ENCODE data around the gene IL16.

The IL16 gene

GRCh38 chr15:81278306-81279029 lies 81.8 kb downstream of the IL16 start:
- H3K27ac ChIP-seq = no peak overlapping the region; the same call in 1 of the 2 replicates
- TF ChIP-seq, protein P1, sequence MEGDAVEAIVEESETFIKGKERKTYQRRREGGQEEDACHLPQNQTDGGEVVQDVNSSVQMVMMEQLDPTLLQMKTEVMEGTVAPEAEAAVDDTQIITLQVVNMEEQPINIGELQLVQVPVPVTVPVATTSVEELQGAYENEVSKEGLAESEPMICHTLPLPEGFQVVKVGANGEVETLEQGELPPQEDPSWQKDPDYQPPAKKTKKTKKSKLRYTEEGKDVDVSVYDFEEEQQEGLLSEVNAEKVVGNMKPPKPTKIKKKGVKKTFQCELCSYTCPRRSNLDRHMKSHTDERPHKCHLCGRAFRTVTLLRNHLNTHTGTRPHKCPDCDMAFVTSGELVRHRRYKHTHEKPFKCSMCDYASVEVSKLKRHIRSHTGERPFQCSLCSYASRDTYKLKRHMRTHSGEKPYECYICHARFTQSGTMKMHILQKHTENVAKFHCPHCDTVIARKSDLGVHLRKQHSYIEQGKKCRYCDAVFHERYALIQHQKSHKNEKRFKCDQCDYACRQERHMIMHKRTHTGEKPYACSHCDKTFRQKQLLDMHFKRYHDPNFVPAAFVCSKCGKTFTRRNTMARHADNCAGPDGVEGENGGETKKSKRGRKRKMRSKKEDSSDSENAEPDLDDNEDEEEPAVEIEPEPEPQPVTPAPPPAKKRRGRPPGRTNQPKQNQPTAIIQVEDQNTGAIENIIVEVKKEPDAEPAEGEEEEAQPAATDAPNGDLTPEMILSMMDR (conservative IDR thresholded peaks at IDR 0.05) = no peak

DNA sequence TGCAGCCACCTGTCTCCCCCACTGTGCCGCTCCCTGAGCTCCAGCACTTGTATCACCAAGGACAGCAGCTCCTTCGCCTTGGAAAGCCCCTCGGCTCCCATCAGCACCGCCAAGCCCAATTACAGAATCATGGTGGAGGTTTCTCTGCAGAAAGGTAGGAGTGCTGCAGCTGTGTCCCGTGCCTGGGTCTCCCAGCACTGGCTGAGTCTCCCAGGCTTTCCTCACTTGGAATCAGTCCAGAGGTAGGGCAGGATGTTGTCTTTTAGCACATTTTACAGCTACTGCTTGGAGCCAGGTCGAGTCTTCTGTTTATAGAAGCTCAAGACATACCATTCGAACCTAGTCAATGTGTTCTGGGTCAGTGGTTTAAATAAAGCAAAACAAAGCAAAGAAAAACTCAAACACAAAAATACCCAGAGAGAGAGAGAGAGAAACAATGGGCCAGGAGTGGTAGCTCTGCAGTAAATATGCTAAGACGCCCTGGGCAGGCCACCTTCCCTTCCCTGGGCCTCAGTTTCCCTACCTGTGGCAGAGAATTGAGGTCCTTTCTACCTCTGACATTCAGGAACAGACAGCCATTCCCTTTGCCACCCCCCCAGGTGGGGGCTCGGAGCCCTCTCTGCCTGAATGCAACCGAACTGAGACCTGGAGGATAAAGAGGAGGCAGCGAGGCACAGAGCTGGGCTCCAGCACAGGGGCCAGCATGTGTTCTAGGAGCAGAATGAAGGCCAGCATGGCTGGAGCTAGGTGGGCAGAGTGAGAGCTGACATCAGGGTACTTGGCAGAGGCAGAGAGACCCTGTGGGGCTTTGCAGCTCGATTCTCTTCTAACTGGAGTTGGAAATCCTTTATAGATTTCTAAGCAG lies 83.2 kb downstream of the IL16 start:
- H3K27ac ChIP-seq = peak overlapping the region; percentile 84
- TF ChIP-seq, protein P1 (conservative IDR thresholded peaks at IDR 0.05) = no peak

- TF ChIP-seq, protein P1 (conservative IDR thresholded peaks at IDR 0.05) = no peak
- H3K27ac ChIP-seq = peak overlapping the region; percentile 84
These were observed 84.2 kb downstream of the IL16 start for GRCh38 chr15:81280696-81281455.

- TF ChIP-seq, protein P1 (conservative IDR thresholded peaks at IDR 0.05) = no peak
- peak overlapping the region; percentile 84 for H3K27ac ChIP-seq
These were observed 84.7 kb downstream of the IL16 start for GRCh38 chr15:81281456-81281735.

DNA sequence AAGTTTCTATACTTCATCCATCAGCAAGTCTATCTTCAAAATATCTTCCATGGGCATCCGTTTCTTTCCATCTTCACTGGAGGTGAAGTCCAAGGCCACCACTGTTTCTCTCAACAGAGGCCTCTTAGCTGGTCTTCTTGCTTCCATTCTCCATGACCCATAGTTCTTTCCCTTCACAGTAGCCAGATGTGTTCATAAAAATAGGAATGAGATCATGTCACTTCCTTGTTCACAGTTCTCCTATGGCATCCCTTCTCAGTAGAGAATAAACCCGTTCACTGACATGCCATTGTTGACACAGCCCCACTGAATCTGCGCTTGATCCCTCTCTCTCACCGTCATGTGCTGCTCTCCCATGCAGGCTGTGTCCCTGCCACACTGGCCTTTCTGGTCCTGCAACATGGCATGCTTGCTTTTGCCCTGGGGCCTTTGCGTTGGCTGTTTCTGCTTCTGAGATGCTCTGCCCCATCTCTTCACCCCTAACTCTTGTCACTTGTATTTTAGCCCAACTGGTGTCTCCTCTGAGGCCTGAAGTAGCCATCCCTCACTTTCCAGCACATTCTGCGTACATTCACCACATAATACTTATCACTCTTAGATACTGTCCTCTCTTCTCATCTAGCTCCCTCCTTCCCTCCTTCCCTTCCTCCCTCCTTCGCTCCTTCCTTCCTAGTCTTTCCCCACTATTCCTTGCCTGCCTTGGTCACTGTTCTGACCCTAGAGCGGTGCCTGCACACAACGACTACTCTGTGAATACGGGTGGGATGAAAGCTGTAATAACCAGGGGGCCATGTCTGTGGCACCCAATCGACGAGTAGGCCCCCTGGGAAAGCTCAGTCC lies 85.3 kb downstream of the IL16 start:
- TF ChIP-seq, protein P1 (conservative IDR thresholded peaks at IDR 0.05) = no peak
- H3K27ac ChIP-seq = peak overlapping the region; percentile 84

DNA sequence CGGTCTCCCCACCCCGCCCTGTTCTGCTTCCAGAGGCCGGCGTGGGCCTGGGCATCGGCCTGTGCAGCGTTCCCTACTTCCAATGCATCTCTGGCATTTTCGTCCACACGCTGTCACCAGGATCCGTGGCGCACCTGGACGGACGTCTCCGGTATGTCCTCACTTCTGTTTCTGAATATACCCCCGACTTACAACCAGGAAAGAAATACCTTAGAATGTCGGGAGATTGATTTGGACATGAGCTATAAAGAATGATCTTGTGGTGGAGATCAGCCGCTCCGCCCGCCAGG lies 85.9 kb downstream of the IL16 start:
- H3K27ac ChIP-seq = no peak overlapping the region
- TF ChIP-seq, protein P1 (conservative IDR thresholded peaks at IDR 0.05) = no peak

Measured in VCaP (cell line).